ENCODE measurements around the gene UNC13A. TPM values are rescaled to one million over a fixed set of nuclear protein-coding genes. Genes with fewer than 3 reads are reported as not detected.
A peak's percentile ranks its signal among the peaks of the same experiment; 100 is the strongest.

The UNC13A gene
- total RNA-seq, 1 experiment from 2014 or later, result 29.0 TPM

- intact Hi-C loops (cut with micrococcal nuclease), result no loop called here
Observed at GRCh38 chr19:17656970-17657369, 31.2 kb downstream of the UNC13A start.

GRCh38 chr19:17655751-17656472 lies 32.2 kb downstream of the UNC13A start:
- RAD21 ChIA-PET (ENCODE audit: low non-redundant PET in 1 of 2, low total read pairs in 2 of 2, uncharacterized antibody in 2 of 2, unreplicated experiment in 2 of 2), result no interaction called here
- Histone ChIP-seq H2AFZ (ENCODE audit: low read depth, low read length, poor library complexity, severe bottlenecking) (no peak overlapping the region), H3K4me2 (ENCODE audit: low read length) (peak overlapping the region; percentile 56; the same call in 1 of the 2 replicates), H3K79me2 (ENCODE audit: insufficient read depth, low read length) (no peaks in the 10 kb centered on the region), H3K36me3 (ENCODE audit: control insufficient read depth in 1 of 2, insufficient read depth in 2 of 2, low read length in 2 of 2) (peaks cover 0 to 15% of the 10 kb centered on the region in 2 experiments; a peak in 2 of 4 replicates), H3K4me1 (ENCODE audit: control insufficient read depth in 1 of 2, insufficient read depth in 2 of 2, low read length in 2 of 2) (peaks cover 14 to 20% of the 10 kb centered on the region in 2 experiments), H3K9ac (ENCODE audit: low read length) (no peak overlapping the region), H4K20me1 (ENCODE audit: insufficient read depth) (no peaks in the 10 kb centered on the region), H3K4me3 (replicated peaks in 1 of 2; ENCODE audit: low read depth in 1 of 2, low read length in 2 of 2) (no peak overlapping the region), H3K27ac (ENCODE audit: low read depth, low read length) (peak overlapping the region; percentile 80; the same call in 1 of the 2 replicates), H3K27me3 (ENCODE audit: insufficient read depth, low read length) (no peaks in the 10 kb centered on the region), H3K9me3 (ENCODE audit: control insufficient read depth in 1 of 2, insufficient read depth in 1 of 2, low read depth in 1 of 2, low read length in 2 of 2) (no peaks in the 10 kb centered on the region), H3K9me2 (ENCODE audit: insufficient read depth) (no peaks in the 10 kb centered on the region)
- DNase-seq (ENCODE audit: low read depth, low spot score) (no peak), ATAC-seq (no peak)
- POLR2A ChIA-PET, result no interaction called here
- intact Hi-C loops (cut with micrococcal nuclease), result no loop called here
- BruUV-seq (replicated peaks), result no TSS peak
- CTCF ChIA-PET, result interaction anchor here (1.0 kb wide), 1 partner anchor 48 kb away, joined by 3 read pairs; no protein-coding TSS in a partner anchor
- no peak for TF ChIP-seq CEBPB (IDR thresholded peaks at IDR 0.05; ENCODE audit: low read depth)
- TF ChIP-seq ATF3 (IDR thresholded peaks at IDR 0.05), result no peak
- no peak for TF ChIP-seq CTCF (IDR thresholded peaks at IDR 0.05 in 2 of 3, conservative IDR thresholded peaks at IDR 0.05 in 1 of 3; ENCODE audit: borderline replicate concordance in 1 of 3, insufficient read depth in 1 of 3, low read depth in 2 of 3, low read length in 2 of 3)
- TF ChIP-seq ELF1 (IDR thresholded peaks at IDR 0.05; ENCODE audit: borderline replicate concordance, low read depth), result no peak
- TF ChIP-seq EZH2phosphoT487 (IDR thresholded peaks at IDR 0.05; ENCODE audit: borderline replicate concordance), result no peak
- TF ChIP-seq SRF (IDR thresholded peaks at IDR 0.05; ENCODE audit: low read depth), result no peak
- TF ChIP-seq POLR2A (IDR thresholded peaks at IDR 0.05; ENCODE audit: borderline replicate concordance, extremely low read depth, insufficient read depth, insufficient read length), result no peak
- TF ChIP-seq SP1 (IDR thresholded peaks at IDR 0.05; ENCODE audit: low read depth), result no peak
- no peak for TF ChIP-seq CBX3 (IDR thresholded peaks at IDR 0.05; ENCODE audit: low read depth)
- no peak for TF ChIP-seq ZNF274 (IDR thresholded peaks at IDR 0.05; ENCODE audit: low read depth, low read length)
- TF ChIP-seq EGR1 (IDR thresholded peaks at IDR 0.05; ENCODE audit: low read depth), result no peak
- no peak for TF ChIP-seq YY1 (IDR thresholded peaks at IDR 0.05; ENCODE audit: extremely low read depth, insufficient replicate concordance, low read depth, low read length)

More at GRCh38 chr19:17656970-17657369, 31.2 kb downstream of the UNC13A start:
- H2AFZ ChIP-seq (ENCODE audit: low read depth, low read length, poor library complexity, severe bottlenecking), result no peak overlapping the region
- H3K4me2 ChIP-seq (ENCODE audit: low read length), result no peak overlapping the region
- no peaks in the 10 kb centered on the region for H4K20me1 ChIP-seq (ENCODE audit: insufficient read depth)
- H3K4me1 ChIP-seq (ENCODE audit: control insufficient read depth in 1 of 2, insufficient read depth in 2 of 2, low read length in 2 of 2), result peaks cover 14 to 20% of the 10 kb centered on the region in 2 experiments
- ATAC-seq (no peak), DNase-seq (ENCODE audit: low read depth, low spot score) (no peak)
- TF ChIP-seq YY1 (IDR thresholded peaks at IDR 0.05; ENCODE audit: extremely low read depth, insufficient replicate concordance, low read depth, low read length) (no peak), TCF7L2 (IDR thresholded peaks at IDR 0.05; ENCODE audit: borderline replicate concordance, extremely low read depth, insufficient read depth, insufficient read length) (no peak), SRF (IDR thresholded peaks at IDR 0.05; ENCODE audit: low read depth) (no peak), JUND (IDR thresholded peaks at IDR 0.05) (no peak), RAD21 (IDR thresholded peaks at IDR 0.05; ENCODE audit: low read depth) (no peak), MAX (IDR thresholded peaks at IDR 0.05) (no peak), EZH2phosphoT487 (IDR thresholded peaks at IDR 0.05; ENCODE audit: borderline replicate concordance) (no peak)
- H3K9me3 ChIP-seq (ENCODE audit: control insufficient read depth in 1 of 2, insufficient read depth in 1 of 2, low read depth in 1 of 2, low read length in 2 of 2), result no peaks in the 10 kb centered on the region
- ChIA-PET POLR2A (no interaction called here), RAD21 (ENCODE audit: low non-redundant PET in 1 of 2, low total read pairs in 2 of 2, uncharacterized antibody in 2 of 2, unreplicated experiment in 2 of 2) (no interaction called here), CTCF (no interaction called here)
- H3K36me3 ChIP-seq (ENCODE audit: control insufficient read depth in 1 of 2, insufficient read depth in 2 of 2, low read length in 2 of 2), result peaks cover 0 to 15% of the 10 kb centered on the region in 2 experiments; a peak in 1 of 4 replicates
- no peaks in the 10 kb centered on the region for H3K9me2 ChIP-seq (ENCODE audit: insufficient read depth)
- H3K27ac ChIP-seq (ENCODE audit: low read depth, low read length), result no peak overlapping the region
- no peaks in the 10 kb centered on the region for H3K27me3 ChIP-seq (ENCODE audit: insufficient read depth, low read length)
- H3K79me2 ChIP-seq (ENCODE audit: insufficient read depth, low read length), result no peaks in the 10 kb centered on the region
- H3K4me3 ChIP-seq (replicated peaks in 1 of 2; ENCODE audit: low read depth in 1 of 2, low read length in 2 of 2), result no peak overlapping the region
- H3K9ac ChIP-seq (ENCODE audit: low read length), result no peak overlapping the region
- BruUV-seq (replicated peaks), result no TSS peak

All from HCT116 (cell line).